Uterus (tissue), 2 donors: ENCODE results near the gene GATB.

Experiments
- CTCF ChIP-seq, 4 experiments: fragments of 200-600 bp in 2 of 4; fragments of 450-650 bp in 2 of 4; sonication (generic) in 2 of 4; IDR thresholded peaks; one replicate each; pipeline ENCODE4 v1.5.1; 2016 to 2019; ENCODE audit warnings: antibody characterized with exemption in 4 of 4, mild to moderate bottlenecking in 2 of 4, moderate library complexity in 1 of 4
- POLR2A ChIP-seq, 2 donors: fragments of 450-650 bp; IDR thresholded peaks; one replicate each; pipeline ENCODE4 v1.6.1; 2016; ENCODE audit warnings: antibody characterized with exemption in 2 of 2, mild to moderate bottlenecking in 1 of 2, moderate library complexity in 1 of 2

- TF ChIP-seq POLR2A (IDR thresholded peaks at IDR 0.05) (no peak), CTCF (IDR thresholded peaks at IDR 0.05) (no peak)
Observed at GRCh38 chr4:151679231-151679630, 81.6 kb downstream of the GATB start.
